Suprapubic skin (tissue), 3 donors: ENCODE results near the gene RPA1.

Source experiments
- CTCF ChIP-seq, 2 donors: fragments of 200-600 bp in 1 of 2; fragments of 450-650 bp in 1 of 2; sonication (generic) in 1 of 2; IDR thresholded peaks; one replicate each; pipeline ENCODE4 v1.5.1; 2016 to 2019; ENCODE audit warnings: antibody characterized with exemption in 2 of 2, mild to moderate bottlenecking in 1 of 2, moderate library complexity in 1 of 2
- EP300 ChIP-seq: sonication (generic); formaldehyde crosslinking; IDR thresholded peaks from one replicate; pipeline ENCODE4 v1.6.1; 2017; ENCODE audit warnings: antibody characterized with exemption
- POLR2A ChIP-seq, 2 donors: fragments of 450-650 bp; IDR thresholded peaks; one replicate each; pipeline ENCODE4 v1.6.1; 2017; ENCODE audit warnings: antibody characterized with exemption in 2 of 2, mild to moderate bottlenecking in 2 of 2, moderate library complexity in 2 of 2

- no peak for TF ChIP-seq EP300
- TF ChIP-seq POLR2A (IDR thresholded peaks at IDR 0.05), result no peak
- TF ChIP-seq CTCF (IDR thresholded peaks at IDR 0.05), result no peak
Measured at GRCh38 chr17:1941272-1942065, 111.7 kb downstream of the RPA1 start.
